Ovary (tissue), 3 donors: ENCODE data around the gene PGLYRP1.

Source experiments
- POLR2A ChIP-seq: fragments of 450-650 bp; IDR thresholded peaks from one replicate; pipeline ENCODE4 v1.6.1; 2017; ENCODE audit warnings: antibody characterized with exemption, mild to moderate bottlenecking, moderate library complexity
- TF ChIP-seq, protein P1 (sequence below), 3 donors: fragments of 450-650 bp in 2 of 3; fragments of 200-600 bp in 1 of 3; IDR thresholded peaks; one replicate each; pipeline versions ENCODE4 v1.5.1 to v1.8.0; 2016 to 2022; ENCODE audit warnings: antibody characterized with exemption in 3 of 3, mild to moderate bottlenecking in 1 of 3
- donor health status: DM: no; HTN: no; CAD: no.

DNA sequence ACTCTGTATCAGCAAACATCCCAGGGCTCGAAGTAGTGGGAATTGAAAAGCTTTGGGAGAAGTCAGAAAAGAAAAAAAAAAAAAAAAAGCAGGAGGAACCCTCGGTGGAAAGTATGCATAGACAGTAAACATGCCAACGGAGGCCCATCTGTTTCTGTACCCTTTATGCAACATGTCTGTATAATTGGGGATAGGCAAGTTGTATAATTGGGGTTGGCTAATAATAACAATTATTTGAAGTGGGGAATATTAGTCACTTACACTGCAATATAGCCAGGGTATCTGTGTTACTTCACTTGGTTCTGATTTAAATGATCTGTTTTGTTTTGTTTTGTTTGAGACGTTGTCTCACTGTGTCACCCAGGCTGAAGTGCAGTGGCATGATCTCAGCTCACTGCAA, 30.0 kb upstream of the PGLYRP1 start:
- TF ChIP-seq, protein P1, sequence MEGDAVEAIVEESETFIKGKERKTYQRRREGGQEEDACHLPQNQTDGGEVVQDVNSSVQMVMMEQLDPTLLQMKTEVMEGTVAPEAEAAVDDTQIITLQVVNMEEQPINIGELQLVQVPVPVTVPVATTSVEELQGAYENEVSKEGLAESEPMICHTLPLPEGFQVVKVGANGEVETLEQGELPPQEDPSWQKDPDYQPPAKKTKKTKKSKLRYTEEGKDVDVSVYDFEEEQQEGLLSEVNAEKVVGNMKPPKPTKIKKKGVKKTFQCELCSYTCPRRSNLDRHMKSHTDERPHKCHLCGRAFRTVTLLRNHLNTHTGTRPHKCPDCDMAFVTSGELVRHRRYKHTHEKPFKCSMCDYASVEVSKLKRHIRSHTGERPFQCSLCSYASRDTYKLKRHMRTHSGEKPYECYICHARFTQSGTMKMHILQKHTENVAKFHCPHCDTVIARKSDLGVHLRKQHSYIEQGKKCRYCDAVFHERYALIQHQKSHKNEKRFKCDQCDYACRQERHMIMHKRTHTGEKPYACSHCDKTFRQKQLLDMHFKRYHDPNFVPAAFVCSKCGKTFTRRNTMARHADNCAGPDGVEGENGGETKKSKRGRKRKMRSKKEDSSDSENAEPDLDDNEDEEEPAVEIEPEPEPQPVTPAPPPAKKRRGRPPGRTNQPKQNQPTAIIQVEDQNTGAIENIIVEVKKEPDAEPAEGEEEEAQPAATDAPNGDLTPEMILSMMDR (IDR thresholded peaks at IDR 0.05) = no peak
- TF ChIP-seq POLR2A = no peak
